ENCODE data around the gene KCTD1.

DNA sequence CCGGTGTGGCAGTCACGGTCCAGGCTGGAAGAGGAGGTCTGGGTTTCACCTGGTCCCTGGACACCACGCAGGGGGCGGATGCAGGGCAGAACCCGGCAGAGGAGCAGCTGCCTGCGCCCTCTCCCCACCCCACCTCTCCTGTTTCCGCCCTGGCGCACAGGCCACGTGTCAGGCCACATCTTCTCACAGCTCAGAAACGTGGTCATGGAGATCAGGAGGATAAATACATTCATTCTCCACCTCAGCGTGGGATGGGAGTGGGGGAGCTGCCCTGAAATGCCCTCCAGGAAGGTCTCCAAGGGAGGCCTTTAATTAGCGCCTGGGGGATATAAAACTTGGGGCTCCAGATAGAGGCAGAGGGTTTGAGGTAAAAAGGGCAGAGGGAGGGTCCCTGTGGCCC is 142.0 kb downstream of the KCTD1 start:
- TF ChIP-seq, protein P1, sequence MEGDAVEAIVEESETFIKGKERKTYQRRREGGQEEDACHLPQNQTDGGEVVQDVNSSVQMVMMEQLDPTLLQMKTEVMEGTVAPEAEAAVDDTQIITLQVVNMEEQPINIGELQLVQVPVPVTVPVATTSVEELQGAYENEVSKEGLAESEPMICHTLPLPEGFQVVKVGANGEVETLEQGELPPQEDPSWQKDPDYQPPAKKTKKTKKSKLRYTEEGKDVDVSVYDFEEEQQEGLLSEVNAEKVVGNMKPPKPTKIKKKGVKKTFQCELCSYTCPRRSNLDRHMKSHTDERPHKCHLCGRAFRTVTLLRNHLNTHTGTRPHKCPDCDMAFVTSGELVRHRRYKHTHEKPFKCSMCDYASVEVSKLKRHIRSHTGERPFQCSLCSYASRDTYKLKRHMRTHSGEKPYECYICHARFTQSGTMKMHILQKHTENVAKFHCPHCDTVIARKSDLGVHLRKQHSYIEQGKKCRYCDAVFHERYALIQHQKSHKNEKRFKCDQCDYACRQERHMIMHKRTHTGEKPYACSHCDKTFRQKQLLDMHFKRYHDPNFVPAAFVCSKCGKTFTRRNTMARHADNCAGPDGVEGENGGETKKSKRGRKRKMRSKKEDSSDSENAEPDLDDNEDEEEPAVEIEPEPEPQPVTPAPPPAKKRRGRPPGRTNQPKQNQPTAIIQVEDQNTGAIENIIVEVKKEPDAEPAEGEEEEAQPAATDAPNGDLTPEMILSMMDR (IDR thresholded peaks at IDR 0.05; ENCODE audit: poor library complexity), result no peak
- TF ChIP-seq EZH2 (IDR thresholded peaks at IDR 0.05; ENCODE audit: borderline replicate concordance), result no peak
